SKM-1 treated with dmso at 0.1 percent for 144 hours (cell line): ENCODE data around the gene DYRK3.

Source experiments
- DNase-seq: peaks from one replicate; lab custom pipeline; 2025; ENCODE audit not compliant: unreplicated experiment; lab: John Stamatoyannopoulos, UW

The DYRK3 gene

GRCh38 chr1:206658981-206659273, 23.6 kb downstream of the DYRK3 start:
- no peak for DNase-seq

GRCh38 chr1:206660136-206660535, 24.8 kb downstream of the DYRK3 start:
- DNase-seq = no peak

GRCh38 chr1:206661161-206661820, 26.0 kb downstream of the DYRK3 start:
- no peak for DNase-seq

- DNase-seq = no peak
These were observed 27.2 kb downstream of the DYRK3 start for GRCh38 chr1:206662396-206663092.

GRCh38 chr1:206663362-206663761, 28.0 kb downstream of the DYRK3 start:
- no peak for DNase-seq

- DNase-seq = peak; percentile 65
These were observed 28.7 kb downstream of the DYRK3 start for GRCh38 chr1:206663832-206664652.

- no peak for DNase-seq
These were observed 29.4 kb downstream of the DYRK3 start for GRCh38 chr1:206664740-206665139.

GRCh38 chr1:206666031-206666561, 30.8 kb downstream of the DYRK3 start:
- DNase-seq = no peak

- DNase-seq = no peak
These were observed 31.8 kb downstream of the DYRK3 start for GRCh38 chr1:206666954-206667665.

GRCh38 chr1:206668351-206668750, 33.0 kb downstream of the DYRK3 start:
- DNase-seq = no peak

GRCh38 chr1:206668874-206669410, 33.6 kb downstream of the DYRK3 start:
- DNase-seq = no peak

GRCh38 chr1:206672011-206672688, 36.8 kb downstream of the DYRK3 start:
- no peak for DNase-seq

- DNase-seq = peak; percentile 97
These were observed 37.8 kb downstream of the DYRK3 start for GRCh38 chr1:206672844-206673758.

GRCh38 chr1:206674236-206674635, 38.9 kb downstream of the DYRK3 start:
- no peak for DNase-seq

GRCh38 chr1:206674745-206675175, 39.4 kb downstream of the DYRK3 start:
- no peak for DNase-seq

GRCh38 chr1:206676499-206676898, 41.2 kb downstream of the DYRK3 start:
- no peak for DNase-seq

GRCh38 chr1:206678490-206678889, 43.2 kb downstream of the DYRK3 start:
- DNase-seq = no peak

GRCh38 chr1:206679738-206680211, 44.4 kb downstream of the DYRK3 start:
- DNase-seq = peak; percentile 91

GRCh38 chr1:206680279-206680678, 44.9 kb downstream of the DYRK3 start:
- DNase-seq = no peak
